ENCODE data around the gene LRRC74B.
"Not testable (repeated sequence)": the region's sequence is repeated elsewhere in the genome, so short reads cannot be mapped to it uniquely, and the experiment has no call there.

LRRC74B gene

DNA sequence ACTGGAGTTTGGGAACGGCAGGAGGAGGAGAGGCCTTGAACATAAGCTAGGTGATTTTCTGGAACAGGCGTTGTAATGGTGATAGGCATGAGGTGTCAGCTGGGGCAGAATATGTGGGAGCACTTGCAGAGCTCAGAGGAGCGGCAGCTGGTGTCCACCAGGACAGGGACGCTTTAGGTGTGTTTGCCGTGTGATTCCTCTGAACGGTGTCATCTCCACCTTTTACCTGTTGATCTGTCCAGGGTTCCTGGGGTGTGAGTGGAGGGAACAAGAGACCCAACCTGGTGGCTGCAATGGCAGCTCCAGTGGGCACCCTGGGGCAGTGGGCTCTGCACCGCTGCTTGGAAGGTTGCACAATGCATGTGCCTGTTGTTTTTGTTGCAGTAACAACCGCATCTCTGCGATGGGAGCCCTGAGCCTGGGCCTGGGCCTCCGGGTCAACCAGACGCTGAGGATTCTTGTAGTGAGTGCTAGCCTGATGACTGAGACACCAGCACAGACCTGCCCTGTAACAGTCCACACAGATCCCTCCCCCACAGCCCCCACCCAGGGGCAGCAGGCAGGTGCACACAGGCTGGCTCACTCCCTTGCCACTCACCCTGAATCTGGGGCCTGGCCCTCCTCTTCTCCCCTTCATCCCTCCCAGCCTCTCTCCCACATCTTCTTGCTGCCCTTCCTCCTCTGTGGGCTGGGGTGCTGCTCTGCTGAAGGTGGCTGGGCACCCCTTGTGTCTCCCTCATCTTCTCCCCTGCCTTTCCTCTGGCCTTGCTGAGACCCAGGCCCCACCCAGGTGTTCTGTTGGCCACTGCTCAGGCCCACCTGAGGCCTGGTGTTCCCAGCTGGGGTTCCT is 9.2 kb downstream of the LRRC74B start:
- no peak for DNase-seq

DNA sequence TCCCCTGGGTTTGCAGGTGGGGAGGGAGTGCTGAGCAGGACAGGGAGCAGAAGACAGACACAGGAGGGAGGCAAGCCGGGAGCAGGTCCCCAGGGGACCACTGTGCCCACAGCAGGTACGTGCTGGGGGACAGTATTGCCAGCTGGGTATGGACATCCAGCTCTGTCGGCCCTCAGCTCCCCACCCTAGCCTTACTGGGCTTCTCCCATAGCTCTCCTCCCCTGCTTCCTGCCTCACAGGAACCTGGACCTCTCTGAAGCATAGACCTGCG is 9.8 kb downstream of the LRRC74B start:
- no peak for DNase-seq

DNA sequence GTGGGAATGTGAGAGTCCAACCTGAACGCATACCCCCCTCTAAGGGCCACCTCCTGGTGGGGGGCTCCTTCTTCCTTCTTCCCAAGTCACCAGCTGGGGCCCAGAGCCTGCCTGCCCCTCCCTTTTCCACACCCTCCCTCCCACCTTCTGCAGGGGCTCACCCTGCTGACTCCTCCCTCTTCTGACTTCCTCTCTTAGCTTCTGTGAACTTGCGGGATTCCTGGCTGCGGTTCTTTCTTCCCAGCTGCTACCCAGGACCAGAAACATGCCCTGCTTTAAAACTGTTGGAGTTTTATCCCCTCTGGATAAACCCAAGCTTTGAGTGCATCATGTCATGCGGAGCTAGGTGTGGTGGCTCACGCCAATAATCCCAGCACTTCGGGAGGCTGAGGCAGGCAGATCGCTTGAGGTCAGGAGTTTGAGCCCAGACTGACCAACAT is 10.2 kb downstream of the LRRC74B start:
- DNase-seq: no peak

DNA sequence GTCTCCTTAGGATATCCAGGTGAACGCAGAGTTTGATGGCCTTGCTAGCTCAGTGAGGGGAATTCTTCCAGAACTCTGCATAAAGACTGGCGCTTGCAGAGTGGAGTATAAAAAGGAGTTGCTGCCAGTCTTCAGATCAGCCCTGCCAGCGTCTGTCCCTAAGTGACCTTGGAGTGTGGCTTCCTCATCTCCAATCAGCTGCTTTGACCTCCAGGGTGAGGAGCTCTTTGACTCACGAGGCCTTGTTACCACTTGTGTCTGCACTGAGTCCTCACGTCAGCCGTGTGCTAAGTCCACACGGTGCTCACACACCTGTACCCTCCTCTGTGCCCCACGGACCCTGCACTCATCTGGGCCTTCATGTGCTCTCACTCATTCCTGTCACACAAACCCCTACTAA is 14.6 kb downstream of the LRRC74B start:
- DNase-seq: not testable (repeated sequence)

DNA sequence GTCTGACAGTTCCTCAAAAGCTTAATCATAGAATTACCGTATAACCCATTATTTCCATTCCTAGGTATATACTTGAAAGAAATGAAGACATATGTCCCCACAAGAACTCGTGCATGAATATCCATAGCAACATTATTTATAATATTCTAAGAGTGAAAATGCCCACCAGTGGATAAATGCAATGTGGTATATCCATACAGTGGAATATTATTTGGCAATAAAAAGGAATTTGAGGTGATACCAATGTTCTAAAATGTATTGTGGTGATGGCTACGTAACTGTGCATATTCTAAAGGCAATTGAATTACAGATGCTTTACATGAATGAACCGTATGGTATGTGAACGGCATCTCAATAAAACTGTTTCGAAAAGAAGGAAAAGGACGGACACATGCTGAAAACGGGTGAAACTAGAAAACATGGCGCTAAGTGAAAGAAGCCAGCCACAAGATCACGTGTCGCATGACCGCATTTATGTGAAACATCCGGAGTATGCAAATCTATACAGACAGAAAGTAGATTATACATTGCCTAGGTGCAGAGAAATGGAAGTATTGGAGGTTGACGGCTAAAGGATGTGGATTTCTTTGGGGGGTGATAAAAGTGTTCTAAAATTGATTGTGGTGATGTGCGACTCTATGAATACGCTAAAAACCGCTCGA is 16.0 kb downstream of the LRRC74B start:
- DNase-seq: not testable (repeated sequence)

DNA sequence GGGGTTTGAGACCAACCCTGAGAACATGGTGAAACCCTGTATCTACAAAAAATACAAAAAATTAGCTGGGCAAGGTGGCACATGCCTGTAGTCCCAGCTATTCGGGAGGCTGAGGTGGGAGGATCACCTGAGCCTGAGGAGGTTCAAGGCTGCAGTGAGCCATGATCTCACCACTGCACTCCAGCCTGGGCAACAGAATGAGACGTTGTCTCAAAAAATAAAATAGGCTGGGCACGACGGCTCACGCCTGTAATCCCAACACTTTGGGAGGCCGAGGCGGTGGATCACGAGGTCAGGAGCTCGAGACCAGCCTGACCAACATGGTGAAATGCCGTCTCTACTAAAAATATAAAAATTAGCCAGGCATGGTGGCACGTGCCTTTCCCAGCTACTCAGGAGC is 18.7 kb downstream of the LRRC74B start:
- not testable (repeated sequence) for DNase-seq

DNA sequence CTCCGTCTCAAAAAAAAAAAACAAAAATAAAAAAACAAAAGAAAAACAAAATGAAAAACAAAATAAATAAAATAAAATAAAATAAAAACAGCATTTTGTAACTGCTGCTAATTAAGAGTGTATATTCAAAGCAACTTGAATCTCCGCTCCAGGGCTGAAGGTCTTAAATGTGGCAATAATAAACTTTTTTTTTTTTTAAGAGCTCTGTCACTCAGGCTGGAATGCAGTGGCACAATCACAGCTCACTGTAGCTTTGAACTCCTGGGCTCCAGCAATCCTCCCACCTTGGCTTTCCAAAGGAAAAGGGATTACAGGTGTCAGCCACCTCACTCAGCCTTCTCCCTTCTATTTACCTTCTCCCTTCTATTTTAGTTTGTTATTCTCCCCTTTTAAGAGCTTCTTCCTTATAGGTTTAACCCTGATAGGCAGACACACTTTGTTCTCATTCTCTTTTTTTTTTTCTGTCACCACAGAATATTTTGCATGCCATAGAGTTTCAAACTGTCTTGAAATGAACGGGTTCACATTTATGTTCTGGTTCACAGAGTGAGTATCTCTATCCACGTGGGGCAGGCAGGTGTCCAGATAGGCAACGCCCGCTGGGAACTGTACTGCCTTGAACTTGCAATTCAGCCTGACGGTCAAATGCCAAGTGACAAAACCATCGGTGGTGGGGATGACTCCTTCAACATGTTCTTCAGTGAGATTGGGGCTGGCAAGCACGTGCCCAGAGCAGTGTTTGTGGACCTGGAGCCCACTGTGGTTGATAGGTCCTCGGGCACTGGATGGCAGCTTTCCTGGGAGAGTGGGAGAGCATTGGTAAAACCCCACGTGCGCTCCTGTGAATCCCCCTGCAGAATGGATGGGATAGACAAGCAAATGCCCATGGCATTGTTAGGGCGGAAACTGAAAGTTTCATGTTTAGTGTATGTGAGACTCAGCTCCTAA is 19.4 kb downstream of the LRRC74B start:
- DNase-seq: no peak

DNA sequence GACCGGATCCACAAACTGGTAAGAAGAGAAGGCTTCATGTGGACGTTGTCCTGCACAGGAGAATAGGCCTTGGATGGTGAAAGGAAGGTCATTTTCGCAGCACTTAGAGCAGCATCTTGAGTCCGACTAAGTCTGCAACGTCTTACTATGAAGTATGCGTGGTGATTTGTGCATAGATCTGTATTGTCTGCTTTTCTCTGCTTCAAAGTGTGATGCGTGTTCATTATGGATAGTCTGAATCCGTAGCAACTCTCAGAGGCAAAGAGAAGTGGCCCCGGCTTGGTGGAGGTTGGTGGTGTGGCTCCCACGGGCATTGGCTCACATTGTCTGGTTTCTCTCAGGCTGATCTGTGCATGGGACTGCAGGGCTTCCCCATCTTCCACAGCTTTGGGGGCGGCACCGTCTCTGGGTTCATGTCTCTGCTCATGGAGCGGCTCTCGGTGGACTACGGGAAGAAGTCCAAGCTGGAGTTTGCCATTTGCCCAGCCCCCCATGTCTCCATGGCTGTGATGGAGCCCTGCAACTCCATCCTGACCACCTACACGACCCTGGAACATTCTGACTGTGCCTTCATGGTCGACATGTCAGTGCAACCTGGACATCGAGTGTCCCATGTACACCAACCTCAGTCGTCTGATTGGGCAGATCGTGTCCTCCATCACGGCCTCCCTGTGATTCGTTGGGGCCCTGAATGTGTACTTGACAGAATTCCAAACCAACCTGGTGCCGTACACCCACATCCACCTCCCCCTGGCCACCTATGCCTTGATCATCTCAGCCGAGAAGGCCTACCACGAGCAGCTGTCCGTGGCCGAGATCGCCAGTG is 21.5 kb downstream of the LRRC74B start:
- DNase-seq: no peak

DNA sequence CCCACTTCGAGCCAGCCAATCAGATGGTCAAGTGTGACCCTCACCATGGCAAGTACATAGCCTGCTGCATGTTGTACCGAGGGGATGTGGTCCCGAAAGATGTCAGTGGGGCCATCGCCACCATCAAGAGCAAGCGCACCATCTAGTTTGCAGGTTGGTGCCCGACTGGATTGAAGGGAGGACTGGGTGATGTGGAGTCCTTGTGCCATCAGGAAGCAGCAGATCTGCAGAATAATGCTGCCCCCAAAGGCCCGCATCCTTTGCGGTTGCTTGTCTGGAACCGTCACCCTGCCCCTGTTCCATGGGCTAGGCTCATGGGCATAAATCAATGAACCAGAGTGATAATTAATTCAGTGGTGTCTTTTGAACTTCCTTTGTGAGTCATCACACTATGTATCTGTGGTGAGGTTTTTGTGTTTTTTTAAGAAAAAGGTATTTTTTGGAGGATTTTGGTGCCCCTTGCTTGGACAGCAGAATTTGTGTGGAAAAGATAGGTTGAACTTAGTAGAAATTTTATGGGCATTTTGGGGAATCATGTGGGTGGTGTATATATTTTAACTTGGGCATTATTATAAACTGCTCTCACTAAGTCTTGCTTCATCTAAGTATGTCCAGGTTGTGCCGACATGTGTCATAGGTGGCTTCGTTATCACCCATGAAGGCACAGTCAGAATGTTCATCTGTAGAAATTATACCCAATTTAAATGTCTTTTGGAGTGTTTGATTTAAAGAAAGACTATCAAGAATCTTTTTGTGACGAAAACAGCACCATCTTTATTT is 22.3 kb downstream of the LRRC74B start:
- no peak for DNase-seq

DNA sequence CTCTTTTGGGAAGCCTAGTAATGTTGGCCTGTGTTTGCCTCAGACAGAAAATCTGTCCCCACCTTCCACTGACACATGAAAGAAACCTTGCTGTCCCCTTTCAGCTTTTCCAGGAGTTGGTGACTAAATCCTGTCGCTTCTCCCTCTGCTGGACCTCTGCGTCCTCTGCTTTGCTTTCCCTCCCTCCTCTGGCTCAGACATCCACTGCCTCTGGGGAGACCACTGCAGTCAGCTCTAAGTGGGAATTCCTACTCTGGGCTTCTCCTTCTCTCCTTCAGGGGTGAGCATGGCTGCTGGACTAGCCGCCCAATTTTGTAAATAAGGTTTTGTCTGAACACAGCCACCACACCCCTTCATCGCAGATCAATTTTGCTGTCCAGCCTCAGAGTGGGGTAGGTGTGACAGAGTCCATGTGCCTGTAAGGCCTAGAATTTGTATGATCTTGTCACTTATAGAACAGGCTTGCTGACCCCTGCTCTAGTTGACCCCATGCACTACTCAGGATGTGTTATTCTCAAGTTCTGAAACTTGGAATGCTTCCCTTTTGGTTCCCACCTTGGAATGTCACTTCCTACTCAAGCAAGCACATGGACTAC is 23.0 kb downstream of the LRRC74B start:
- no peak for DNase-seq

DNA sequence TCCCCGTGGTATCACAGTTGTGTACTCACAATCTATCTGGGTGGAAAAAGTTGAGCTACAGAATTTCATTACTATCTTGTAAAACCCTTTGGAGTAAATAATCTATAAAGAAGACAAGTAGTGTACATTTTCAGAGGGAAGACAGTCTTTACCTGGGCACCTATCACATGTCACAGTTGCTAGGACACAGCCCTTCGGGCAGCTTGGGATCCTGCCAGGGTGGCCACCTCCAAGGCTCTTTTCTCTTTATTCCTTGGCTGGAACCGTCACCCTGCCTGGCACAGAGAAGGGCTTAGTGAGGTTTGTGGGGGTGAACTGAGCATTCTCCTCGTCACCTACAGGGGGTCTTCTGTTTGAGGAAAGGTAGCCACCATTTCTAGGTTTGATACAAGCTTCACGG is 23.6 kb downstream of the LRRC74B start:
- no peak for DNase-seq

DNA sequence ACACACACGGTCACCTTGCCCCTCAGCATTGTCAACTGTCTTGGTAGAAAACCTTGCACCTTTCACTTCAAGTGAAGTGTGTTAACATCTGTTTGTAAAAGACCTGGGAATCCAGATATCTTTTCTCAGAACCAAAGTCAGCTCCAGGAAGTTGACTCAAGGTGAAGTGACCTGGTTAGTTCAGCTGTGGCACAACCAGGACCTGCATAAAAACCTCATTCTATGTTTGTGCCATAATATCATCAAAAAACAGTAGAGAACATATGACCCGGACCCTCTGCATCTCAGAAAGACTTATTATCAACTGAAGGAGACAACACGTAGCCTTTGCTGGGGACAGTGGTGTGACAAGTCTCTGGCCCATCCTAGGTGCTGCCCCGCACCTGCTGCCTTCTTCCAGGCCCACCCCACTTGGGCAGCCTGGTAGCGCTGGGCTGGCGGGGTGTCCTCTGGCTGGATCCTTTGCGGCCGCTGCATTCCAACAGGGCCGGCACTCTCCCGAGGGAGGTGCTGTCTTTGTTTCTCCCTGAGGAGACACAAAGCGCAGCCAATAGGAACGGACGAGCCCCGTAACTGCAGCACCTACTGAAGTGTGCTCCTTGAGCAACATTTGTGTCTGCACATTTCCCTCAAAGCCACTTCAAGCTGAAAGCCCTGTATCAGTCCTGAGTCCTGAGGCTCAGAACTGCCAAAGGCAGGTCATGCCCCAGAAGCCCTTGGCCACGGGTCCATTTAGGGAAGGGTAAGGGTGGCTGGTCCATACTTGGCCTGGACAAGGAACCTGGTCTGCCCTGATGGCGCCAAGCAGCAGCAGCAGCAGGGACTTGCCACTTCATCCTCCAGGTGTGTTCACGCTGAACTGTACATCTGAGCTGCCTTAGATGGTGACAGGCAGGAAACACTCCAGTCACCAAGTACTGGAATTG is 25.2 kb downstream of the LRRC74B start:
- DNase-seq: no peak

DNA sequence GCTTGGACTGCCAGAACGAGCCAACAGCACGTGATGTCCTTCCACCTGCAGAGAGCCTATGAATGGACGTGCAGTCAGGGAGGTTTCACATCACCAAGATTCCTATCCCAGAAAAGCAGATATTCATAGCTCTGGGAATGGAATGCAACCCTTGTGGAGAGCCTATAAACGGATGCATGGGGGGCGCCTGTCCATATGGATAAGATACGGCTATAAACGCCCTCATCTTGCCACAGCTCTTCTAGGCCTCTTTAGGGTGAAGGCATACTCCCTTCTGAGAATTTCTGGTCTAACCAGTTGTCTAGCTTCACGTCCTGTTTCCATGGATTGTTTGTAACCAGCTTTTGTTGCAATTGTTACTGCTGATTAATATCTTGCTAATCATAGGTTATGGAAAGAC is 26.1 kb downstream of the LRRC74B start:
- DNase-seq: not testable (repeated sequence)

DNA sequence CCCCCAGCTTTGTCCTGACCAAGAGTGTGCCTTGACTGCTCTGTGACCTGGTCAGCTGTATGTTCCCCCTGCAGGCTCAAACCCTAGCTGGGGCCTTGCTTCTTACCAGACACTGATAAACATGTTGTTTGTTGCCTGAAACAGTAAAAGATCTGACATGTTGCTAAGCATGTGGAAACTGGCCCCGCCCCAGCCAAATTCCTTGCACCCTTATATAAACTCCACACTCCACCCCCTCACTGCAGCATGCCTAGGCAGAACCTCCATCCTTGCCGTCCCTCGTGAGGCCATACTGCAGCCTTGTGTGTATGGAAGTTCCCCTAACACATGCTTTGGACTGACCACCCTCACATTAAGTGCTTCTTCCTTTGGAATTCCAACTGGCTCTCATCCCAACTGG is 27.3 kb downstream of the LRRC74B start:
- DNase-seq: no peak

DNA sequence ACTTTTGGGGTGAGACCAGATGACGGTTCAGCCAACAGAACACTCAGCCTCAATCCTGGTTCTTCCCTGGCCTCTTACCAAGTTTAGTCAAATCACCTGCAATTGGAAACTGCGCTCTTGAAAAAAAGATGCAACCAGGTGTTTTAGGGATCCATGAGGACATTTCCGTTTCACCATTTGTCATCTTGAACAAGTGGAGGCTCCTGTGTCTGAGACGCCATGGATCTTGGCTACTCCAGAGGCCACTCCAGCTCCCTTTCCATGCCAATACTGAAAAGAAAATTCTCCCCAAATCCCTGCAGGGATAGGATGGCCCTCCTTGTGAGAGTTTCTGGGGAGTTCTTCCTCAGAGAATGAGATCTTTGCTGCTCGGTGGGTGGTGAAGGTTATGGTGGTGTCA is 27.7 kb downstream of the LRRC74B start:
- DNase-seq: no peak

DNA sequence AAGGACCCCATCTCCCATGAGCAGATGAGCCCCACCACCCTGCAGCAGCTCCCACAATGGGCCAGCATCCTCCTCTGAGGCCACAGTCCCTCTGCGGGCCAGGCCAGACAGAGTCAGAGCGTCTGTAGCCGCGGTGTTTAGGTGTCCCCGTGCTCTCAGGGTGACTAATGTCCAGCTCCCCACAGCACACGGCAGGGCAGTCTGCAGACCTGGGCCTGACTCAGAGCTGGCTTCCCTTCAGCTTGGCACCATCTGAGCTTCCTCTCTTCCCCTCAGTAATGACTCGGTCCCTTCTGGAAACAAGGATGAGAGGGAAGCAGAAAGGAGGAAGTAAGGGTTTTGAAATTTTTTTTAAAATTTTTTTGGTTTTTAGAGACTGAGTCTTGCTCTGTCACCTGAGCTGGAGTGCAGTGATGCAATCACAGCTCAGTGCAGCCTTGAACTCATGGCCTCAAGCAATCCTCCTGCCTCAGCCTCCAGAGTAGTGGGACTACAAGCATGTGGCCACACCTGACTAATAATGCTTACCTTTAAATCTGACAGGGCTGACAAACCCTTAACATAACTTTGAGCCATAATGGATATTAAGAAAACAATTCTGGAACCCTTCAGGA is 28.5 kb downstream of the LRRC74B start:
- DNase-seq: no peak

DNA sequence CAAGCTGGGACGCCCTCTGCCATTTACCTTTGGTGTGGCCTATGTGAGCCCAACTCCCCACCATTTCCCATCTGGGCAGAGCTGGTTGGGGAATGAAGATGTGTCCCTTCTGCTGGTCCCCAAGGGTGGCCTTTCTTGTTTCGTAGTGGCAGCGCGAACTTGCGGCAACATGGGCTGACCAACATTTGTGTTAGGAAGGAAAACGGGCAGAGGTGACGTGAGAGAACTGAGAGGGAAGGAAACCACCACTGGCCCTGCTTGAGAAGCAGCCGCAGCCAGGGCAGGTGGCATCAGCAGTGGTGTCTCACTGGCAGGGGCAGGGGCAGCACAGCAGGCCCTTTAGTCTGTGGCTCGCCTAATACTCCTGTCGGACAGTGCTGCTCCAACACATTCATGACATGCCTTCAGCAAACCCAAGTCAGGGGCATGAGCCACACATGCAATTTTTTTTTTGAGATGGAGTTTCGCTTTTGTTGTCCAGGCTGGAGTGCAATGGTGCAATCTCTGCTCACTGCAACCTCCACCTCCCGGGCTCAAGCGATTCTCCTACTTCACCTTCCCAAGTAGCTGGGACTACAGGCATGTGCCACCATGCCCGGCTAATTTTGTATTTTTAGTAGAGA is 29.9 kb downstream of the LRRC74B start:
- DNase-seq: no peak

DNA sequence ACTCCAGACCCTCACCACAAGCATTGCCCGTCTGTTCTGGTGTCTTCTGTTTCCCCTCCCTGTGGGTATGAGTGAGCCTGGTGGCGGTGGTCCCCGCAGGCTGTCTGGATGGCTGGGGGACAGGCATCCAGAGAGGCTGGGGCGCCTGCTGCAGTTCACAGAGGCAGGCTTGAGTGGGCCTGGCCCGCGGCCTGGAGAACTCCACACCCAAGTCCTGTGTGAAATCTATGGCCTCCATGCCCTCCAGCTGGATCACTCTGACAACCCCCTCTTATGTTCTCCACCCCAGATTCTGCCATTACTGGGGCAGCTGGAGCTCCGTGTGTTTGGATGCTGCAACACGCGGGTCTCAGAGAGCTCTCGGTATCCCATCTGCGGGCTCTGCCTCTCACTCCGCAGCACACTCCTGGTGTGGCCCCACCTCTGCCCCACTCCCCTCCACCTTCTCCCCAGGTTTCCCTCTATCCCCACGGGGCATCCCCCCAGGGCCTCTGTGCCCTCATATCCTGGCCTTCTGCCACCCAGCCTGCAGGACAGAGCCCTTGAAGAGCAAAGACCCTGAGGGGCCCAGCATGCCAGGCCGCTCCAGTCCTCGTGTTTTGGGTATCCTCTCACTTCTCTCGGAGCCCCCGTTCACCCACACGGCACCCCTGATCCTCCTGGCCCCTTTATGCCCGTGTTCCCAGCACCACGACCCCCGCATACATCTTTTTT is 31.3 kb downstream of the LRRC74B start:
- DNase-seq: no peak

Measured in effector CD4-positive, alpha-beta T cell (primary cell).